ENCODE measurements around the gene UEVLD.

DNA sequence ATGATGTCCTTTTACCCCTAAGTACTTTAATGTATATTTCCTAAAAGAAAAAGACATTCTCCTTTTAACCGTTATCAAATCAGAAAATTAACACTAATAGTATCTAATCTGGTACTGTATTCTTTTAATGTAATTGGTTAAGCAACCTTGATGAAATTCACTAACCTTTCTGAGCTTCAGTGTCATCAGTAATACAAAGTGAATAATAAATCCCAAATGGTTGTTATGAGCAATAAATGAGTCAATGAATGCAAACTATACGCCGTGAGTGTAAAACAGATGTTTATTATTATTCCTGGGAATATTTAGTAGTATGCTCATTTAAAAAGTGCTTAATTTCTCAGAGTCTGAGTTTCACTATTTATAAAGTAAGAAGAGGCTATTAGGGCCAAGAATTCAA lies 21.5 kb downstream of the UEVLD start:
- no peak for TF ChIP-seq FOXM1 (IDR thresholded peaks at IDR 0.05; ENCODE audit: borderline replicate concordance, low read depth)
- TF ChIP-seq EP300 (IDR thresholded peaks at IDR 0.05; ENCODE audit: borderline replicate concordance): no peak
- no peak for TF ChIP-seq CEBPB (IDR thresholded peaks at IDR 0.05)
- no peak for TF ChIP-seq EGR1 (IDR thresholded peaks at IDR 0.05)
- no peak for TF ChIP-seq ZBTB7A (IDR thresholded peaks at IDR 0.05; ENCODE audit: low read depth)
- no peak for TF ChIP-seq YY1 (IDR thresholded peaks at IDR 0.05; ENCODE audit: low read depth)
- no peak for TF ChIP-seq RAD21 (IDR thresholded peaks at IDR 0.05; ENCODE audit: low read depth)
- TF ChIP-seq, protein P1, sequence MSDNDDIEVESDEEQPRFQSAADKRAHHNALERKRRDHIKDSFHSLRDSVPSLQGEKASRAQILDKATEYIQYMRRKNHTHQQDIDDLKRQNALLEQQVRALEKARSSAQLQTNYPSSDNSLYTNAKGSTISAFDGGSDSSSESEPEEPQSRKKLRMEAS (IDR thresholded peaks at IDR 0.05): no peak
- TF ChIP-seq, protein P2, sequence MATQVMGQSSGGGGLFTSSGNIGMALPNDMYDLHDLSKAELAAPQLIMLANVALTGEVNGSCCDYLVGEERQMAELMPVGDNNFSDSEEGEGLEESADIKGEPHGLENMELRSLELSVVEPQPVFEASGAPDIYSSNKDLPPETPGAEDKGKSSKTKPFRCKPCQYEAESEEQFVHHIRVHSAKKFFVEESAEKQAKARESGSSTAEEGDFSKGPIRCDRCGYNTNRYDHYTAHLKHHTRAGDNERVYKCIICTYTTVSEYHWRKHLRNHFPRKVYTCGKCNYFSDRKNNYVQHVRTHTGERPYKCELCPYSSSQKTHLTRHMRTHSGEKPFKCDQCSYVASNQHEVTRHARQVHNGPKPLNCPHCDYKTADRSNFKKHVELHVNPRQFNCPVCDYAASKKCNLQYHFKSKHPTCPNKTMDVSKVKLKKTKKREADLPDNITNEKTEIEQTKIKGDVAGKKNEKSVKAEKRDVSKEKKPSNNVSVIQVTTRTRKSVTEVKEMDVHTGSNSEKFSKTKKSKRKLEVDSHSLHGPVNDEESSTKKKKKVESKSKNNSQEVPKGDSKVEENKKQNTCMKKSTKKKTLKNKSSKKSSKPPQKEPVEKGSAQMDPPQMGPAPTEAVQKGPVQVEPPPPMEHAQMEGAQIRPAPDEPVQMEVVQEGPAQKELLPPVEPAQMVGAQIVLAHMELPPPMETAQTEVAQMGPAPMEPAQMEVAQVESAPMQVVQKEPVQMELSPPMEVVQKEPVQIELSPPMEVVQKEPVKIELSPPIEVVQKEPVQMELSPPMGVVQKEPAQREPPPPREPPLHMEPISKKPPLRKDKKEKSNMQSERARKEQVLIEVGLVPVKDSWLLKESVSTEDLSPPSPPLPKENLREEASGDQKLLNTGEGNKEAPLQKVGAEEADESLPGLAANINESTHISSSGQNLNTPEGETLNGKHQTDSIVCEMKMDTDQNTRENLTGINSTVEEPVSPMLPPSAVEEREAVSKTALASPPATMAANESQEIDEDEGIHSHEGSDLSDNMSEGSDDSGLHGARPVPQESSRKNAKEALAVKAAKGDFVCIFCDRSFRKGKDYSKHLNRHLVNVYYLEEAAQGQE (IDR thresholded peaks at IDR 0.05; ENCODE audit: low read depth): no peak
